Measurements from ENCODE around the gene PAPPA. TPM values are rescaled to one million over a fixed set of nuclear protein-coding genes. Genes with fewer than 3 reads are reported as not detected.

PAPPA gene
- total RNA-seq, 1 donor from 2014 or later = 172 TPM

DNA sequence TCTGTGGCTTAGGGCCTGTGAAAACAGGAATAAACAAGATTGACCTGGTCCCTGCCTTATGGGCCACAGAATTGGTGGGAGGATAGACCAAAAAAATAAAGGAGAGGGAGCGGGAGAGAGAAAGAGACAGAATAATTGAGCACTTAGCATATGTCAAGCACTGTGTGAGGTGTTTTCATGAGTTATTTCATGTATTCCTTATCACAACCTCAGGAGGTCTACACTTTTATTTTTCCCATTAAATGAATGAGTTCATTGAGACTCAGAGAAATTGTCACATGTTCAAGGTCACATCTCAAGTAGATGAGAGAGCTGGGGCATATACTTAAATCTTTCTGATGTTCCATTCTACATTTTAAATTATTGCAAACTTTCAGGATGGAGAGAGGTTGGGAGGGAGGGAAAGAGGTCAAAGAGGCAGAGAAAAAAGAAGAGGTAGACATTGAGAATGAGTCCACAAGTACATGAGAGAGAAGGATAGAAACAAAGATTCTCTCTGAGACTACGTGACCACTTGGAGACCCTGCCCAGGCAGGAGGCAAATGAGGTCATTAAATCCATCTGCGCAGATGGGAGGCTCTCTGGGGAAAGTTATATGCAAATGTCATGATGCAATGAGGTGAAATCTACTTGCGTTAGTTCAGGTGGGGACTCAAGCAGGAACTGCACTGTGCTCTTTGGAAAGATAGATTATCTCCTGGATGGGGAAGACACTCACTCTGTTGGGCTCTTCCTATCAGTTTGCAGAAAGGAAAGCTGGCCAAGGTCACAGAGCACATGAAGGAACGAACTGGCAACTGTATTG is 241.5 kb downstream of the PAPPA start:
- DNase-seq (ENCODE audit: low read depth) = no peak
- Histone ChIP-seq H3K36me3 (ENCODE audit: insufficient read depth, low read length) (no peaks in the 10 kb centered on the region), H3K9ac (ENCODE audit: low read length) (no peak overlapping the region)

DNA sequence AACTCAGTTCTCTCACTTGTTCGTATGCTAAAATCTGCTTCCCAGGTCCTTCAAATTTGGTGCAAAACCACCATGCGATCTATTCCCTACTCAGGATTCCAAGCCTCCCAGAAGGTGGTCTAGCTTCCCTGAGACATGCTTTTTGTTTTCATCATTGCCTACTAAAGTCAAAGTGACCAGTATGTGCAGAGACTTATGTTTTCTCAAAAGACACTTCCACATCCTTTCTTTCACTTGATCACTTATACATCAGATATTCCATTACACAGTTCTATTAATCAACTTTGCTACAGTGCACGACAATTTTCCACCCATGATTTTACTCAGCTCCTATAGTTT is 242.1 kb downstream of the PAPPA start:
- Mint-ChIP-seq H3K4me1 (ENCODE audit: low read depth, unreplicated experiment) (peaks cover 17% of the 10 kb centered on the region), H3K4me3 (ENCODE audit: unreplicated experiment) (no peak overlapping the region), H3K27me3 (ENCODE audit: low read depth, unreplicated experiment) (no peaks in the 10 kb centered on the region), H3K9me3 (ENCODE audit: unreplicated experiment) (no peaks in the 10 kb centered on the region), H3K36me3 (ENCODE audit: low read depth, unreplicated experiment) (peaks cover 50% of the 10 kb centered on the region), H3K27ac (ENCODE audit: unreplicated experiment) (no peak overlapping the region)
- no peak overlapping the region for H3K9ac ChIP-seq (ENCODE audit: low read length)
- no peaks in the 10 kb centered on the region for H4K20me1 ChIP-seq (ENCODE audit: insufficient read depth, low read length)
- FAIRE-seq (no peak), DNase-seq (ENCODE audit: low read depth) (no peak)
- H3K36me3 ChIP-seq (ENCODE audit: insufficient read depth, low read length) = no peaks in the 10 kb centered on the region
- H2AFZ ChIP-seq (ENCODE audit: low read depth, low read length) = no peak overlapping the region
- H3K4me3 ChIP-seq (ENCODE audit: insufficient read depth, low read depth, low read length) = no peak overlapping the region
- H3K27ac ChIP-seq (ENCODE audit: low read depth, low read length) = no peak overlapping the region
- TF ChIP-seq, protein P1, sequence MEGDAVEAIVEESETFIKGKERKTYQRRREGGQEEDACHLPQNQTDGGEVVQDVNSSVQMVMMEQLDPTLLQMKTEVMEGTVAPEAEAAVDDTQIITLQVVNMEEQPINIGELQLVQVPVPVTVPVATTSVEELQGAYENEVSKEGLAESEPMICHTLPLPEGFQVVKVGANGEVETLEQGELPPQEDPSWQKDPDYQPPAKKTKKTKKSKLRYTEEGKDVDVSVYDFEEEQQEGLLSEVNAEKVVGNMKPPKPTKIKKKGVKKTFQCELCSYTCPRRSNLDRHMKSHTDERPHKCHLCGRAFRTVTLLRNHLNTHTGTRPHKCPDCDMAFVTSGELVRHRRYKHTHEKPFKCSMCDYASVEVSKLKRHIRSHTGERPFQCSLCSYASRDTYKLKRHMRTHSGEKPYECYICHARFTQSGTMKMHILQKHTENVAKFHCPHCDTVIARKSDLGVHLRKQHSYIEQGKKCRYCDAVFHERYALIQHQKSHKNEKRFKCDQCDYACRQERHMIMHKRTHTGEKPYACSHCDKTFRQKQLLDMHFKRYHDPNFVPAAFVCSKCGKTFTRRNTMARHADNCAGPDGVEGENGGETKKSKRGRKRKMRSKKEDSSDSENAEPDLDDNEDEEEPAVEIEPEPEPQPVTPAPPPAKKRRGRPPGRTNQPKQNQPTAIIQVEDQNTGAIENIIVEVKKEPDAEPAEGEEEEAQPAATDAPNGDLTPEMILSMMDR (IDR thresholded peaks at IDR 0.05; ENCODE audit: insufficient read depth, low read depth, low read length) = no peak
- no peak for TF ChIP-seq EZH2 (IDR thresholded peaks at IDR 0.05; ENCODE audit: insufficient read depth, low read length)
- H3K4me1 ChIP-seq (ENCODE audit: insufficient read depth, low read length) = peaks cover 3% of the 10 kb centered on the region
- H3K4me2 ChIP-seq (ENCODE audit: low read length) = no peak overlapping the region
- H3K27me3 ChIP-seq (ENCODE audit: insufficient read depth, low read length) = no peaks in the 10 kb centered on the region
- no peaks in the 10 kb centered on the region for H3K79me2 ChIP-seq (ENCODE audit: insufficient read depth, low read length)
- no peaks in the 10 kb centered on the region for H3K9me3 ChIP-seq (ENCODE audit: insufficient read depth, low read depth, low read length)

More for the DNA sequence above, 241.5 kb downstream of the PAPPA start:
- peaks cover 19% of the 10 kb centered on the region for H3K4me1 Mint-ChIP-seq (ENCODE audit: low read depth, unreplicated experiment)
- Histone ChIP-seq H3K27me3 (ENCODE audit: insufficient read depth, low read length) (no peaks in the 10 kb centered on the region), H3K4me3 (ENCODE audit: insufficient read depth, low read depth, low read length) (no peak overlapping the region), H2AFZ (ENCODE audit: low read depth, low read length) (no peak overlapping the region), H3K79me2 (ENCODE audit: insufficient read depth, low read length) (no peaks in the 10 kb centered on the region), H3K4me1 (ENCODE audit: insufficient read depth, low read length) (peaks cover 3% of the 10 kb centered on the region), H3K27ac (ENCODE audit: low read depth, low read length) (no peak overlapping the region), H4K20me1 (ENCODE audit: insufficient read depth, low read length) (no peaks in the 10 kb centered on the region), H3K4me2 (ENCODE audit: low read length) (no peak overlapping the region), H3K9me3 (ENCODE audit: insufficient read depth, low read depth, low read length) (no peaks in the 10 kb centered on the region)
- no peak for TF ChIP-seq EZH2 (IDR thresholded peaks at IDR 0.05; ENCODE audit: insufficient read depth, low read length)
- TF ChIP-seq, protein P1 (IDR thresholded peaks at IDR 0.05; ENCODE audit: insufficient read depth, low read depth, low read length) = no peak
- no peaks in the 10 kb centered on the region for H3K27me3 Mint-ChIP-seq (ENCODE audit: low read depth, unreplicated experiment)
- no peaks in the 10 kb centered on the region for H3K9me3 Mint-ChIP-seq (ENCODE audit: unreplicated experiment)
- FAIRE-seq = no peak
- H3K27ac Mint-ChIP-seq (ENCODE audit: unreplicated experiment) = peak overlapping the region; percentile 45
- H3K36me3 Mint-ChIP-seq (ENCODE audit: low read depth, unreplicated experiment) = peaks cover 50% of the 10 kb centered on the region
- H3K4me3 Mint-ChIP-seq (ENCODE audit: unreplicated experiment) = no peak overlapping the region

DNA sequence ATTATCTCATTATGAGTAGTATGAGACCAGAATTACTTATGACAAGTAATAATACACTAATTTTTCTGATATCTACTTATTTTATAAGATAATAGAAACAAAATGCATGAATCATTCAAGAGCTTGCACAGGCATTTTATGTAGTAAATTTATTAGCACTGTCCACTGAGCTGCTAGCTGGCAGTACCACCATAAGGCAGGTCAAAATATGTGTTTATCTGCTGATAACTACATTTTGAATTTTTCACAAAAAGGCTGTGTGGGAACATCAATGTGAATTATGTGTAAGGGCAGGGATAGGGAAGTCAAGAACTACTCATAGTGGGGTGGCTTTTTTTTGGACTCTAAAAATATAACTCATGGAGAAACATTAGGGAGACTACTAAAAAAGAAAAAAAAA is 249.6 kb downstream of the PAPPA start:
- H3K4me1 ChIP-seq (ENCODE audit: insufficient read depth, low read length) = no peaks in the 10 kb centered on the region
- H3K4me3 ChIP-seq (ENCODE audit: insufficient read depth, low read depth, low read length) = no peak overlapping the region
- H3K27me3 ChIP-seq (ENCODE audit: insufficient read depth, low read length) = no peaks in the 10 kb centered on the region
- H2AFZ ChIP-seq (ENCODE audit: low read depth, low read length) = no peak overlapping the region
- H4K20me1 ChIP-seq (ENCODE audit: insufficient read depth, low read length) = no peaks in the 10 kb centered on the region
- no peak for FAIRE-seq
- H3K9ac ChIP-seq (ENCODE audit: low read length) = no peak overlapping the region
- H3K79me2 ChIP-seq (ENCODE audit: insufficient read depth, low read length) = no peaks in the 10 kb centered on the region
- no peak overlapping the region for H3K27ac Mint-ChIP-seq (ENCODE audit: unreplicated experiment)
- H3K9me3 ChIP-seq (ENCODE audit: insufficient read depth, low read depth, low read length) = no peaks in the 10 kb centered on the region
- no peaks in the 10 kb centered on the region for H3K4me1 Mint-ChIP-seq (ENCODE audit: low read depth, unreplicated experiment)
- no peak overlapping the region for H3K4me3 Mint-ChIP-seq (ENCODE audit: unreplicated experiment)
- no peaks in the 10 kb centered on the region for H3K9me3 Mint-ChIP-seq (ENCODE audit: unreplicated experiment)
- no peak overlapping the region for H3K27ac ChIP-seq (ENCODE audit: low read depth, low read length)
- no peaks in the 10 kb centered on the region for H3K27me3 Mint-ChIP-seq (ENCODE audit: low read depth, unreplicated experiment)
- H3K36me3 Mint-ChIP-seq (ENCODE audit: low read depth, unreplicated experiment) = peaks cover 13% of the 10 kb centered on the region
- TF ChIP-seq, protein P1 (IDR thresholded peaks at IDR 0.05; ENCODE audit: insufficient read depth, low read depth, low read length) = no peak
- no peak for TF ChIP-seq EZH2 (IDR thresholded peaks at IDR 0.05; ENCODE audit: insufficient read depth, low read length)
- H3K4me2 ChIP-seq (ENCODE audit: low read length) = no peak overlapping the region
- H3K36me3 ChIP-seq (ENCODE audit: insufficient read depth, low read length) = no peaks in the 10 kb centered on the region
- DNase-seq (ENCODE audit: low read depth) = no peak
